GM12878 (cell line): ENCODE data around the gene CSK. TPM values are rescaled to one million over a fixed set of nuclear protein-coding genes. Genes with fewer than 3 reads are reported as not detected.

Experiments used
- ATAC-seq: fragments of 200-7000 bp; cut with Tn5 transposase; 3 replicates; pipeline ENCODE4 v1.9.1; 2020; ENCODE audit warnings: mild to moderate bottlenecking, moderate library complexity
- BruUV-seq: library from RNA; stranded (reverse); fragments of 400-500 nt; replicated peaks from 2 replicates; lab custom pipeline; 2021; lab: Mats Ljungman, UMichigan
- CTCF ChIA-PET: fragments of 300-600 bp; sonication (Branson Sonifier 250); formaldehyde crosslinking; extraction: SDS; loops from one replicate; lab custom pipeline; 2021; ENCODE audit warnings: inconsistent platforms; lab: Yijun Ruan, JAX
- POLR2A ChIA-PET: fragments of 350-600 bp; formaldehyde crosslinking; extraction: SDS; loops from one replicate; lab custom pipeline; 2021; ENCODE audit warnings: inconsistent platforms; lab: Charles Lee
- RAD21 ChIA-PET: fragments of 300-600 bp; sonication (Branson Sonifier 250); formaldehyde crosslinking; loops from one replicate; lab custom pipeline; 2023; ENCODE audit warnings: antibody characterized with exemption; ENCODE audit not compliant: unreplicated experiment; lab: Charles Lee
- SMC1A ChIA-PET: fragments of 300-600 bp; sonication (Branson Sonifier 250); formaldehyde crosslinking; loops from one replicate; lab custom pipeline; 2023; ENCODE audit not compliant: unreplicated experiment, uncharacterized antibody; lab: Charles Lee
- DNase-seq: peaks from one replicate; pipeline ENCODE4 v3.0.0-alpha.2; 2011; ENCODE audit warnings: low read depth, low spot score
- FAIRE-seq: peaks from 3 replicates; lab custom pipeline; 2011; peaks lifted over from hg19 to GRCh38; lab: Jason Lieb, UNC
- H2AFZ ChIP-seq: 2 replicates; pipeline ENCODE4 v1.6.0; 2011; ENCODE audit warnings: low read depth, low read length, control low read depth; ENCODE audit not compliant: control insufficient read depth
- H3K27ac ChIP-seq: 2 replicates; pipeline ENCODE4 v1.5.1; 2011; ENCODE audit warnings: control low read depth; ENCODE audit not compliant: control insufficient read depth, insufficient read depth
- H3K27me3 ChIP-seq, 2 experiments: replicated peaks in 1 of 2; 2 replicates each; pipeline versions ENCODE4 v1.6.0 to v1.6.1; 2011; ENCODE audit warnings: low read length in 1 of 2; ENCODE audit not compliant: control insufficient read depth in 2 of 2, insufficient read depth in 2 of 2
- H3K36me3 ChIP-seq, 2 experiments: 2 replicates each; pipeline ENCODE4 v1.5.1; 2011; ENCODE audit warnings: low read length in 1 of 2; ENCODE audit not compliant: control insufficient read depth in 2 of 2, insufficient read depth in 2 of 2
- H3K4me1 ChIP-seq: 2 replicates; pipeline ENCODE4 v1.6.1; 2011; ENCODE audit warnings: mild to moderate bottlenecking, low read length, moderate library complexity, mixed read lengths; ENCODE audit not compliant: control insufficient read depth, insufficient read depth
- H3K4me2 ChIP-seq: 2 replicates; pipeline ENCODE4 v1.6.0; 2011; ENCODE audit warnings: control low read depth; ENCODE audit not compliant: control insufficient read depth, insufficient read depth
- H3K4me3 ChIP-seq: fragments of 200-600 bp; sonication (generic); 2 replicates; pipeline ENCODE4 v1.5.1; 2016
- H3K79me2 ChIP-seq: 2 replicates; pipeline ENCODE4 v1.6.0; 2011; ENCODE audit warnings: low read length; ENCODE audit not compliant: control insufficient read depth, insufficient read depth
- H3K9ac ChIP-seq: 2 replicates; pipeline ENCODE4 v1.8.0; 2011; ENCODE audit warnings: low read length, control low read depth, mixed read lengths; ENCODE audit not compliant: control insufficient read depth, insufficient read depth
- H3K9me3 ChIP-seq: replicated peaks from 3 replicates; pipeline ENCODE4 v1.5.1; 2011; ENCODE audit warnings: mild to moderate bottlenecking, low read length; ENCODE audit not compliant: control insufficient read depth, insufficient read depth
- H4K20me1 ChIP-seq: 2 replicates; pipeline ENCODE4 v1.6.0; 2011; ENCODE audit not compliant: control insufficient read depth, insufficient read depth
- CUX1 ChIP-seq: IDR thresholded peaks from 2 replicates; pipeline ENCODE4 v1.6.1; 2012; ENCODE audit warnings: improper control_type of control experiment, low read depth, low read length; ENCODE audit not compliant: insufficient replicate concordance
- FOXM1 ChIP-seq: IDR thresholded peaks from 2 replicates; pipeline ENCODE4 v1.6.1; 2012; ENCODE audit warnings: low read depth, mild to moderate bottlenecking, inconsistent platforms, low read length, moderate library complexity
- NFYA ChIP-seq: IDR thresholded peaks from 2 replicates; pipeline ENCODE4 v1.6.1; 2011; ENCODE audit warnings: low read depth, mild to moderate bottlenecking, low read length, improper control_type of control experiment, borderline replicate concordance
- NKRF ChIP-seq: fragments of 450-650 bp; conservative IDR thresholded peaks from 2 replicates; pipeline ENCODE4 v1.6.1; 2017; ENCODE audit warnings: mild to moderate bottlenecking, moderate library complexity
- PML ChIP-seq: IDR thresholded peaks from 2 replicates; pipeline ENCODE4 v1.6.1; 2012; ENCODE audit warnings: low read length, inconsistent platforms
- POU2F2 ChIP-seq: IDR thresholded peaks from 3 replicates; pipeline ENCODE4 v1.6.1; 2011; ENCODE audit warnings: low read depth, mild to moderate bottlenecking, low read length, borderline replicate concordance
- RUNX3 ChIP-seq: IDR thresholded peaks from 2 replicates; pipeline ENCODE4 v1.6.1; 2012; ENCODE audit warnings: low read length, inconsistent platforms
- USF2 ChIP-seq: IDR thresholded peaks from 2 replicates; pipeline ENCODE4 v1.6.1; 2011; ENCODE audit warnings: low read depth, low read length, improper control_type of control experiment, borderline replicate concordance
- ZBTB4 ChIP-seq: fragments of 450-650 bp; formaldehyde crosslinking; IDR thresholded peaks from 2 replicates; pipeline ENCODE4 v1.4.0; 2022; ENCODE audit warnings: mild to moderate bottlenecking, moderate library complexity
- WGBS: methylation state at CpG from one replicate; pipeline ENCODE4 v1.1.6; 2016; ENCODE audit warnings: low lambda C conversion rate; ENCODE audit not compliant: insufficient replicate concordance, insufficient coverage; ENCODE audit errors: missing lambda C conversion rate; 5-methylcytosine and 5-hydroxymethylcytosine counted together
- in situ Hi-C: fragments of 300-500 bp; cut with MboI; formaldehyde crosslinking; loops from 9 replicates; pipeline ENCODE4 v1.14.3; 2018; ENCODE audit warnings: mixed read lengths
- intact Hi-C: fragments of 100-400 bp; cut with micrococcal nuclease; formaldehyde crosslinking; loops from one replicate; pipeline ENCODE4 v1.14.2; 2022; ENCODE audit not compliant: unreplicated experiment
- polyA plus RNA-seq, 11 experiments: library from polyadenylated mRNA; depleted of rRNA in 4 of 11; unstranded in 6 of 11; stranded (reverse) in 5 of 11; fragments of >200 nt; fragmentation: Nextera tagmentation in 4 of 11; fragmentation: Illumina TruSeq in 1 of 11; extraction: Ambion mirVana in 4 of 11; extraction: Trizol in 1 of 11; gene quantifications; 1 replicate in 1 of 11; 2 replicates in 10 of 11; pipeline versions ENCODE4 v1.2.1 to v1.2.3, GENCODE V29; 2011 to 2016; ENCODE audit warnings: inconsistent platforms in 2 of 11, missing spikeins in 2 of 11, low read depth in 1 of 11
- total RNA-seq, 4 experiments: library from RNA; depleted of rRNA in 3 of 4; stranded (reverse); fragments of >200 nt in 3 of 4; fragmentation: Illumina TruSeq in 1 of 4; extraction: Trizol in 1 of 4; gene quantifications; 2 replicates each; pipeline versions ENCODE4 v1.2.1 to v1.2.3, GENCODE V29; 2013 to 2021

CSK gene
- total and polyA plus RNA-seq, 10 of the 15 experiments (the other 5 are each of a cell fraction or from before 2014, with no cell fraction given): 3.4 to 327 (median 75.8) TPM

DNA sequence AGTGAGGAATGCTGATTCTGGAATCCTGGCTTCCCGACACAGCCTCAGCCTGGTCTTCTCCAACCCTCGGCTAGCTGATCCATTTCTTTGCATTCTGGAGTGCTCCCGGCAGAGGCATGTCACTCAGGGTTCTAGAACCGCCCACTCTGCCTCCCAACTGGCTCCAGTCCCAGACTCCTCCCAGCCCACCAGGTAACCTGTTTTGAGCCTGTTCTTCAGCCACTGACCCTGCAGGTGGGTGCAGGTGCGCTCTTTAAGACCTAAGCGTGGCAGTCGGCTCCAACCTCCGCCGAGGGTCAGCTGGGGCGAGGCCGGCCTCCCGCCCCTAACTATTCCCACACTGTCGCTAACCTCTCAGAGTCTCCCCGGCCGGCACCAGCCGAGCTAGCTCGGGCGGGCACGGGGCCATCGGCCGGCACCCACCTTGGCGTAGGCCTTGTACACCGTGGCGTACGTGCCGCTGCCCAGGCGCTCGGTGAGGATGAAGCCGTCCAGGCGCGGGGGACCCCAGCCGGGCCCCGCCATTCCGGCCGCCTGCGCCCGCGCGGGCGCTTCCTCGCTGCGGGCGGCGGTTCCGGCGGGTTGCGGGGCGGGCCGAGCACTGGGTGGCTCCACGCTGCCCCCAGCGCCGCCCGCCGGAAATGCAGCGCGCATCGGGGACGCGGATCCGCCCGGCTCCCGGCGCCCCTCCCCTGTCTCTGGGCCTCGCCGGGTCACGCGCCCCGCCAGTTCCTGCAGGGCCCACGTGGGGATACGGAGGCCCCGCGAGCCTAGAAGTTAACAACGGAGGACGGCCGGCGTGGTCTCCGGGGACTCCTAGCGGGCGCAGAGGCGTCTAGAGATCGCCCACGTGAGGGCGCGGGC, 60.9 kb downstream of the CSK start, which contains the start of gene ULK3:
ULK3 (minus strand) TSS at position 576 of the 864 bp plus-strand sequence; CDS start at position 525, 51 bp downstream.
- CTCF ChIA-PET: interaction anchor here (0.7 to 6.2 kb wide), 17 partner anchors 9 to 211 kb away, joined by 3 to 59 read pairs (median 5); partner anchors contain the start of gene FAM219B
- peaks cover 3% of the 10 kb centered on the region; the same call in 1 of the 2 replicates for H3K79me2 ChIP-seq
- H4K20me1 ChIP-seq: no peaks in the 10 kb centered on the region
- ATAC-seq (peak; percentile 95), DNase-seq (no peak), FAIRE-seq (no peak)
- H3K4me3 ChIP-seq: peak within 1 kb of the TSS; percentile 86
- peak within 1 kb of the TSS; percentile 93 for H3K4me2 ChIP-seq
- H3K27me3 ChIP-seq: no peaks in the 10 kb centered on the region
- H3K9me3 ChIP-seq: no peaks in the 10 kb centered on the region
- H3K9ac ChIP-seq: peak within 1 kb of the TSS; percentile 77
- H3K36me3 ChIP-seq: peaks cover 7 to 18% of the 10 kb centered on the region in 2 experiments; a peak in 3 of 4 replicates
- no TSS peak for BruUV-seq
- RAD21 ChIA-PET: interaction anchor here (0.9 to 3.1 kb wide), 10 partner anchors 16 to 108 kb away, joined by 3 to 19 read pairs (median 8); partner anchors contain the start of gene FAM219B
- in situ Hi-C loops: no loop called here
- POLR2A ChIA-PET: interaction anchor here (0.5 to 1.6 kb wide), 10 partner anchors 14 to 226 kb away, joined by 3 to 10 read pairs (median 5); no protein-coding TSS in a partner anchor
- SMC1A ChIA-PET: interaction anchor here (1.2 to 6.1 kb wide), 4 partner anchors 27 to 72 kb away, joined by 3 to 43 read pairs (median 11); no protein-coding TSS in a partner anchor
- H2AFZ ChIP-seq: peak within 1 kb of the TSS; percentile 88
- 1% methylated on average over 79 of the region's 84 CpGs for WGBS
- H3K27ac ChIP-seq: peak within 1 kb of the TSS; percentile 80
- peaks cover 13% of the 10 kb centered on the region for H3K4me1 ChIP-seq
- intact Hi-C loops: loop anchor here (2.0 to 5.0 kb wide), 4 partner anchors 28 to 72 kb away; no protein-coding TSS in a partner anchor
- TF ChIP-seq USF2: peak; percentile 80
- TF ChIP-seq ZBTB4 (CRISPR knock-in tag): no peak
- TF ChIP-seq RUNX3: no peak
- no peak for TF ChIP-seq FOXM1
- TF ChIP-seq CUX1: no peak
- TF ChIP-seq PML: 0 out of 2 replicates have a peak, but pooled peaks have one; percentile 62
- TF ChIP-seq NFYA: no peak
- peak; percentile 77 for TF ChIP-seq NKRF
- no peak for TF ChIP-seq POU2F2
